Measurements from ENCODE around the gene CEP164.

The CEP164 gene

GRCh38 chr11:117437791-117438130 is 110.1 kb downstream of the CEP164 start:
- no peaks in the 10 kb centered on the region for H3K27me3 ChIP-seq (ENCODE audit: control insufficient read depth, insufficient read depth, low read length)
- no peak for DNase-seq (ENCODE audit: low read depth, low spot score)

GRCh38 chr11:117438371-117439000 is 110.8 kb downstream of the CEP164 start:
- Histone ChIP-seq H3K9me3 (ENCODE audit: control insufficient read depth, insufficient read depth, low read length) (no peaks in the 10 kb centered on the region), H3K4me3 (ENCODE audit: low read length) (no peak overlapping the region), H3K27me3 (ENCODE audit: control insufficient read depth, insufficient read depth, low read length) (no peaks in the 10 kb centered on the region), H3K27ac (ENCODE audit: low read length) (no peak overlapping the region), H3K4me1 (ENCODE audit: control insufficient read depth, insufficient read depth, low read length) (peaks cover 2% of the 10 kb centered on the region; the same call in 1 of the 2 replicates), H3K36me3 (ENCODE audit: control insufficient read depth, insufficient read depth, low read length) (no peaks in the 10 kb centered on the region)
- DNase-seq (ENCODE audit: low read depth, low spot score) = no peak
- WGBS (ENCODE audit: insufficient coverage, insufficient read length) = no CpG with 5 or more reads among the region's 17 CpGs

More at GRCh38 chr11:117437791-117438130, 110.1 kb downstream of the CEP164 start:
- no peak overlapping the region for H3K4me3 ChIP-seq (ENCODE audit: low read length)
- no peak overlapping the region for H3K27ac ChIP-seq (ENCODE audit: low read length)
- H3K9me3 ChIP-seq (ENCODE audit: control insufficient read depth, insufficient read depth, low read length) = no peaks in the 10 kb centered on the region
- no peaks in the 10 kb centered on the region for H3K36me3 ChIP-seq (ENCODE audit: control insufficient read depth, insufficient read depth, low read length)
- WGBS (ENCODE audit: insufficient coverage, insufficient read length) = no CpG with 5 or more reads among the region's 14 CpGs
- peaks cover 1% of the 10 kb centered on the region; the same call in 1 of the 2 replicates for H3K4me1 ChIP-seq (ENCODE audit: control insufficient read depth, insufficient read depth, low read length)

- Histone ChIP-seq H3K27me3 (ENCODE audit: control insufficient read depth, insufficient read depth, low read length) (no peaks in the 10 kb centered on the region), H3K9me3 (ENCODE audit: control insufficient read depth, insufficient read depth, low read length) (no peaks in the 10 kb centered on the region), H3K36me3 (ENCODE audit: control insufficient read depth, insufficient read depth, low read length) (no peaks in the 10 kb centered on the region), H3K27ac (ENCODE audit: low read length) (no peak overlapping the region), H3K4me3 (ENCODE audit: low read length) (no peak overlapping the region), H3K4me1 (ENCODE audit: control insufficient read depth, insufficient read depth, low read length) (peaks cover 4% of the 10 kb centered on the region)
- no peak for DNase-seq (ENCODE audit: low read depth, low spot score)
- no CpG with 5 or more reads among the region's 13 CpGs for WGBS (ENCODE audit: insufficient coverage, insufficient read length)
Observed at GRCh38 chr11:117439256-117439655, 111.6 kb downstream of the CEP164 start.

- Histone ChIP-seq H3K4me3 (ENCODE audit: low read length) (no peak overlapping the region), H3K27me3 (ENCODE audit: control insufficient read depth, insufficient read depth, low read length) (no peaks in the 10 kb centered on the region), H3K27ac (ENCODE audit: low read length) (no peak overlapping the region), H3K36me3 (ENCODE audit: control insufficient read depth, insufficient read depth, low read length) (no peaks in the 10 kb centered on the region), H3K4me1 (ENCODE audit: control insufficient read depth, insufficient read depth, low read length) (peaks cover 4% of the 10 kb centered on the region), H3K9me3 (ENCODE audit: control insufficient read depth, insufficient read depth, low read length) (no peaks in the 10 kb centered on the region)
- DNase-seq (ENCODE audit: low read depth, low spot score) = no peak
- WGBS (ENCODE audit: insufficient coverage, insufficient read length) = no CpG with 5 or more reads among the region's 8 CpGs
Observed at GRCh38 chr11:117440258-117440657, 112.6 kb downstream of the CEP164 start.

- no peak for DNase-seq (ENCODE audit: low read depth, low spot score)
- Histone ChIP-seq H3K9me3 (ENCODE audit: control insufficient read depth, insufficient read depth, low read length) (no peaks in the 10 kb centered on the region), H3K4me3 (ENCODE audit: low read length) (no peak overlapping the region), H3K27ac (ENCODE audit: low read length) (no peak overlapping the region), H3K36me3 (ENCODE audit: control insufficient read depth, insufficient read depth, low read length) (no peaks in the 10 kb centered on the region), H3K4me1 (ENCODE audit: control insufficient read depth, insufficient read depth, low read length) (peaks cover 4% of the 10 kb centered on the region), H3K27me3 (ENCODE audit: control insufficient read depth, insufficient read depth, low read length) (no peaks in the 10 kb centered on the region)
- no CpG with 5 or more reads among the region's 14 CpGs for WGBS (ENCODE audit: insufficient coverage, insufficient read length)
Observed at GRCh38 chr11:117441146-117441975, 113.7 kb downstream of the CEP164 start.

- 100% methylated on average over 1 of the region's 16 CpGs for WGBS (ENCODE audit: insufficient coverage, insufficient read length)
- Histone ChIP-seq H3K9me3 (ENCODE audit: control insufficient read depth, insufficient read depth, low read length) (no peaks in the 10 kb centered on the region), H3K4me1 (ENCODE audit: control insufficient read depth, insufficient read depth, low read length) (peaks cover 4% of the 10 kb centered on the region), H3K27me3 (ENCODE audit: control insufficient read depth, insufficient read depth, low read length) (no peaks in the 10 kb centered on the region), H3K27ac (ENCODE audit: low read length) (no peak overlapping the region), H3K36me3 (ENCODE audit: control insufficient read depth, insufficient read depth, low read length) (no peaks in the 10 kb centered on the region), H3K4me3 (ENCODE audit: low read length) (no peak overlapping the region)
- DNase-seq (ENCODE audit: low read depth, low spot score) = no peak
Observed at GRCh38 chr11:117442049-117442868, 114.6 kb downstream of the CEP164 start.

- H3K4me1 ChIP-seq (ENCODE audit: control insufficient read depth, insufficient read depth, low read length) = peaks cover 3% of the 10 kb centered on the region
- H3K27me3 ChIP-seq (ENCODE audit: control insufficient read depth, insufficient read depth, low read length) = no peaks in the 10 kb centered on the region
- WGBS (ENCODE audit: insufficient coverage, insufficient read length) = no CpG with 5 or more reads among the region's 12 CpGs
- no peak for DNase-seq (ENCODE audit: low read depth, low spot score)
- H3K4me3 ChIP-seq (ENCODE audit: low read length) = no peak overlapping the region
- H3K36me3 ChIP-seq (ENCODE audit: control insufficient read depth, insufficient read depth, low read length) = no peaks in the 10 kb centered on the region
- no peaks in the 10 kb centered on the region for H3K9me3 ChIP-seq (ENCODE audit: control insufficient read depth, insufficient read depth, low read length)
- H3K27ac ChIP-seq (ENCODE audit: low read length) = no peak overlapping the region
Observed at GRCh38 chr11:117442869-117443239, 115.2 kb downstream of the CEP164 start.

GRCh38 chr11:117443266-117444186 is 115.9 kb downstream of the CEP164 start:
- Histone ChIP-seq H3K4me3 (ENCODE audit: low read length) (no peak overlapping the region), H3K9me3 (ENCODE audit: control insufficient read depth, insufficient read depth, low read length) (no peaks in the 10 kb centered on the region), H3K4me1 (ENCODE audit: control insufficient read depth, insufficient read depth, low read length) (peaks cover 3% of the 10 kb centered on the region), H3K36me3 (ENCODE audit: control insufficient read depth, insufficient read depth, low read length) (no peaks in the 10 kb centered on the region), H3K27me3 (ENCODE audit: control insufficient read depth, insufficient read depth, low read length) (no peaks in the 10 kb centered on the region), H3K27ac (ENCODE audit: low read length) (no peak overlapping the region)
- DNase-seq (ENCODE audit: low read depth, low spot score) = peak; percentile 43
- WGBS (ENCODE audit: insufficient coverage, insufficient read length) = no CpG with 5 or more reads among the region's 38 CpGs

- H3K9me3 ChIP-seq (ENCODE audit: control insufficient read depth, insufficient read depth, low read length) = no peaks in the 10 kb centered on the region
- no peak overlapping the region for H3K27ac ChIP-seq (ENCODE audit: low read length)
- no CpG with 5 or more reads among the region's 8 CpGs for WGBS (ENCODE audit: insufficient coverage, insufficient read length)
- DNase-seq (ENCODE audit: low read depth, low spot score) = no peak
- H3K36me3 ChIP-seq (ENCODE audit: control insufficient read depth, insufficient read depth, low read length) = no peaks in the 10 kb centered on the region
- no peaks in the 10 kb centered on the region for H3K27me3 ChIP-seq (ENCODE audit: control insufficient read depth, insufficient read depth, low read length)
- peaks cover 3% of the 10 kb centered on the region for H3K4me1 ChIP-seq (ENCODE audit: control insufficient read depth, insufficient read depth, low read length)
- H3K4me3 ChIP-seq (ENCODE audit: low read length) = no peak overlapping the region
Observed at GRCh38 chr11:117444256-117444655, 116.6 kb downstream of the CEP164 start.
